Epithelial cell of esophagus (primary cell): ENCODE results near the gene MGAT1.

ENCODE experiments used
- DNase-seq: peaks from one replicate; pipeline ENCODE4 v3.0.0; 2010; ENCODE audit warnings: low read depth
- H3K4me3 ChIP-seq: 2 replicates; pipeline ENCODE4 v1.5.1; 2011; ENCODE audit warnings: mild to moderate bottlenecking, low read length, control low read depth
- TF ChIP-seq, protein P1 (sequence below): IDR thresholded peaks from 2 replicates; pipeline ENCODE4 v1.5.1; 2011; ENCODE audit warnings: low read depth, mild to moderate bottlenecking, low read length, control low read depth, inconsistent platforms; ENCODE audit not compliant: insufficient read depth; ENCODE audit errors: missing control alignments

MGAT1 gene

DNA sequence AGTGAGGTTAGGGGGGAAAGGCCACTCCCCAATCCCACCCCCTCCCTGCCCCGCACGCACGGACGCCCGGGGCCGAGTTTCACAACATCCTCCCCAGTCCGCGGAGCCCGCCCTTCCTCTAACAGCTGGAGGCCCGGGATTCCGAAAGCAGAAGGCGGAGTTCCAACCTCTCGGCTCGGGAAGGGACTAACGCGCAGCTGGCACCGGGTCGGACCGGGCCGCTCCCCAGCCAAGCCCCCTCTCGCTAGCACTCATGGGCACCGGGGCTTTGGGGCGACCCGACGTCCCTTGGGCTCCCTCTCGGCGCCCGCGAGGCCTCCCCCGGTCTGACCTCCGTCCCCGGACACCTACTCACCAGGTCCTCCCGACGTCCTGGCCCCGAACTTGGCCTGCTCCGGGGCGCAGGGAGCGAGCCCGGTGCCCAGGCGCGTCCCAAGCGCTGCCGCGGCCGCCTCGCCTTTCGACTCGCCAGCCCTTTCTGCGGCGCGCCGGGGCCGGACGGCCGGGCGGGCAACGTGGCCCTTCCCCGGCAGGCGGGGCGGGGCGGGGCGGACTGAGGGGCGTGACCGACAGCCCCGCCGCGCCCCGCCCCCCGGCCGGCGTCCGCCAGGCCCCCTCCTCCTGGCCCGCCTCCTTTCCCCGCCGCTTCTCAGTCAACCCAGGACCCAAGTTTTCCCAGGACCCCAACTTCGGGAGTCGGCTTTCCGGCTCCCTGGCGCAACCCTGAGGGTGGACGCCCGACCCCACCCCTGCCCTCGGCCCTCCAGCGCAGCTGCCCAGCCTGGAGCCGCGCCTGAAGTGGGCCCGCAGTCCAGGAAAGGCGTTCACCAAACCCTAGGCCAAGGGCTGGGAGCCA, at the start of gene MGAT1:
MGAT1 (minus strand) TSS at position 482 of the 856 bp plus-strand sequence. CDS start 9,835 bp downstream, outside the sequence.
- TF ChIP-seq, protein P1, sequence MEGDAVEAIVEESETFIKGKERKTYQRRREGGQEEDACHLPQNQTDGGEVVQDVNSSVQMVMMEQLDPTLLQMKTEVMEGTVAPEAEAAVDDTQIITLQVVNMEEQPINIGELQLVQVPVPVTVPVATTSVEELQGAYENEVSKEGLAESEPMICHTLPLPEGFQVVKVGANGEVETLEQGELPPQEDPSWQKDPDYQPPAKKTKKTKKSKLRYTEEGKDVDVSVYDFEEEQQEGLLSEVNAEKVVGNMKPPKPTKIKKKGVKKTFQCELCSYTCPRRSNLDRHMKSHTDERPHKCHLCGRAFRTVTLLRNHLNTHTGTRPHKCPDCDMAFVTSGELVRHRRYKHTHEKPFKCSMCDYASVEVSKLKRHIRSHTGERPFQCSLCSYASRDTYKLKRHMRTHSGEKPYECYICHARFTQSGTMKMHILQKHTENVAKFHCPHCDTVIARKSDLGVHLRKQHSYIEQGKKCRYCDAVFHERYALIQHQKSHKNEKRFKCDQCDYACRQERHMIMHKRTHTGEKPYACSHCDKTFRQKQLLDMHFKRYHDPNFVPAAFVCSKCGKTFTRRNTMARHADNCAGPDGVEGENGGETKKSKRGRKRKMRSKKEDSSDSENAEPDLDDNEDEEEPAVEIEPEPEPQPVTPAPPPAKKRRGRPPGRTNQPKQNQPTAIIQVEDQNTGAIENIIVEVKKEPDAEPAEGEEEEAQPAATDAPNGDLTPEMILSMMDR = no peak
- DNase-seq = peak; percentile 86
- H3K4me3 ChIP-seq = peak within 1 kb of the TSS; percentile 83

DNA sequence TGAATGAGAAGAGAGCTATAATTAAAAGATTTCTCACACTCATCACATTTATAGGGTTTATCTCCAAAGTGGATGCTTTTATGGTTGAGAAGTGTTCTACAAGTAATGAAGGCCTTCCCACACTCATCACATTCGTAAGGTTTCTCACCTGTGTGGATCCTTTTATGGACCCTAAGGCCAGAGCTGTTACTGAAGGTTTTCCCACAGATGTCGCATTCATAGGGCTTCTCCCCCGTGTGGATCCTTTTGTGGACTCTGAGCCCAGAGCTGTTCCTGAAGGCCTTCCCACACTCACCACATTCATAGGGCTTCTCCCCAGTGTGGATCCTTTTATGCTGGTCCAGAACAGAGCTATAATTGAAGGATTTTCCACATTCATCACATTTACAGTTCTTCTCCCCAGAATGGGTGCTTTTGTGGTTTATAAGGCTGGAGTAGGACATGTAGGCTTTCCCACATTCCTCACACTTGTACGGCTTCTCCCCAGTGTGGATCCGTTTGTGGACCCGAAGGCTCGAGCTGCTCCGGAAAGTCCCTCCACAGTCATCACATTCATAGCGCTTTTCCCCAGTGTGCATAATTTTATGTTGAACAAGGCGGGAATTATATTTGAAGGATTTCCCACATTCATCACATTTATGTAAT, 48.0 kb upstream of the MGAT1 start:
- TF ChIP-seq, protein P1 = no peak
- no peak for DNase-seq

DNA sequence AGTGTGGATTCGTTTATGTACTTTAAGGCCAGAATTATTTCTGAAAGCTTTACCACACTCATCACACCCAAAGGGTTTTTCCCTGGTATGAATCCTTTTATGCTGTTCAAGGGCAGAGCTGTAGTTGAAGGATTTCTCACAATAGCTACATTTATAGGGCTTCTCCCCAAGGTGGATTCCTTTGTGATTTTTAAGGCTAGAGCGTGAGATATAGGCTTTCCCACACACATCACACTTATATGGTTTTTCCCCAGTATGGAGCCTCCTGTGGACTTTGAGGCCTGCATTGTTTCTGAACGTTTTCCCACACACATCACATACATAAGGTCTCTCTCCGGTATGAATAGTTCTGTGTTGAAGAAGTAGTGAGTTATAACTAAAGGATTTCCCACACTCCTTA, 47.2 kb upstream of the MGAT1 start:
- TF ChIP-seq, protein P1 = no peak
- no peak for DNase-seq
- no peak overlapping the region for H3K4me3 ChIP-seq

More for the DNA sequence above, 48.0 kb upstream of the MGAT1 start:
- no peak overlapping the region for H3K4me3 ChIP-seq

DNA sequence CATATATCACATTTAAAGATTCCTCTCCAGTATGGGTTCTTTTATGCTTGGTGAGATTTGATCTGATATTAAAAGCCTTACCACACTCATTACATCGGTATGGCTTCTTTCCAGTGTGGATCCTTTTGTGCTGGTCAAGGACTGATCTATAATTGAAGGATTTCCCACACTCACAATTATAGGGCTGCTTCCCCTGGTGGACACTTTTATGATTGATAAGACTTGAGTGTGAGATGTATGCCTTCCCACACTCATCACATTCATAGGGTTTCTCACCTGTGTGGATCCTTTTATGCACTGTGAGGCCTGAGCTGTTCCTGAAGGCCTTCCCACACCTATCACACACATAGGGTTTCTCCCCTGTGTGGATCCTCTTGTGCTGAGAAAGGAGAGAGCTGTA, 46.3 kb upstream of the MGAT1 start:
- no peak for DNase-seq
- no peak overlapping the region for H3K4me3 ChIP-seq
- TF ChIP-seq, protein P1 = no peak

DNA sequence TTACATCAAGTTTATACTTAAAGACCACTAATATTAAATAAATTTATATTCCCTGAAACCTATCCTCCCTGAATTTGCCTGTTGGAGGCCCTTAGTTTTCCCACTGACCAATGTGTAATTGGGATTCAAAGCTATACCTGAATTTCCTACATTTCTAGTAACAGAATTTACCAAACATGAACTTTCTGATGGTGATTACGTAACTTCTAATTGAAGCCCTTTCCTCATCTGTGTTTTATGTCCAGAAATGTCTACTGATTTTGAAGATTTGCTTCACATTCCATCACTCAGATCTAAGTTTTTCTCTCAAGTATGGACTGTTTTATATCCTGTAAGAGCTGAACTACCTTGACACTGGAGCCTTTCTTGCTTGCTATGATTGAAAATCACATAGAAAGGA, 45.7 kb upstream of the MGAT1 start:
- no peak for DNase-seq
- TF ChIP-seq, protein P1 = no peak
- no peak overlapping the region for H3K4me3 ChIP-seq

DNA sequence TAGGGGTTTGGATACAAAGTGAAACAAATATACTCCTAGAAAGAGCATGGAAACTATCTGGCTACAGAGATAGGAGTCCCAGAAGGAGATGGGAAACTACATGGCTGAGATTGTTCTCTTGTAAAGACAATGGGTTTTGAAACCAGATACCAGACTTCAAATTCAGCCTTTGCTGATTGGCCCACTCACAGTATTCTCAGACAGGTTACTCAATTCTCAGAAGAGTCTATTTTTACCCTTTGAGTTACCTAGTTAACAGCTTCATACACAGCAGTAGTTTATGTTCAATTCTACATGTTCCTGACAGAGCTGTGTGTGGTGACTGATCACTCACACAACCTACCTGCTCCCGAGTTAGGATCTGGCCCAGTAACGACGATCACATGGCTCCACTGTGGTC, 44.4 kb upstream of the MGAT1 start:
- DNase-seq = no peak
- no peak overlapping the region for H3K4me3 ChIP-seq
- TF ChIP-seq, protein P1 = no peak
